Chondrocyte (in vitro differentiated cells): ENCODE data around the gene ANKRD13C. TPM values are rescaled to one million over a fixed set of nuclear protein-coding genes. Genes with fewer than 3 reads are reported as not detected.
"Not testable (repeated sequence)": the region's sequence is repeated elsewhere in the genome, so short reads cannot be mapped to it uniquely, and the experiment has no call there.

Experiments
- DNase-seq: peaks from one replicate; pipeline ENCODE4 v3.0.0; 2021; ENCODE audit warnings: mixed read lengths, low spot score
- H3K27ac Mint-ChIP-seq: one replicate; pipeline ENCODE4 v1.8.0; 2021; ENCODE audit warnings: mild to moderate bottlenecking, moderate library complexity, mixed read lengths; ENCODE audit not compliant: unreplicated experiment
- H3K27me3 Mint-ChIP-seq: 2 replicates; pipeline ENCODE4 v1.8.0; 2021; ENCODE audit warnings: low read depth, mixed read lengths
- H3K36me3 Mint-ChIP-seq: 2 replicates; pipeline ENCODE4 v1.8.0; 2021; ENCODE audit warnings: low read depth, mixed read lengths
- H3K4me1 Mint-ChIP-seq: 2 replicates; pipeline ENCODE4 v1.8.0; 2021; ENCODE audit warnings: low read depth, mild to moderate bottlenecking, mixed read lengths
- H3K4me3 Mint-ChIP-seq: one replicate; pipeline ENCODE4 v1.8.0; 2021; ENCODE audit warnings: mild to moderate bottlenecking, moderate library complexity, mixed read lengths; ENCODE audit not compliant: unreplicated experiment
- H3K9me3 Mint-ChIP-seq: 2 replicates; pipeline ENCODE4 v1.8.0; 2021; ENCODE audit warnings: low read depth, mixed read lengths
- total RNA-seq: library from RNA; stranded (reverse); gene quantifications from 3 replicates; pipeline ENCODE4 v1.2.1, GENCODE V29; 2021
- TF ChIP-seq, protein P1 (sequence below): fragments of 200-600 bp; sonication (generic); IDR thresholded peaks from 2 replicates; pipeline ENCODE4 v1.5.0; 2021; ENCODE audit warnings: antibody characterized with exemption, mild to moderate bottlenecking, moderate library complexity

ANKRD13C gene
- total RNA-seq, 1 donor from 2014 or later, result 19.4 TPM

DNA sequence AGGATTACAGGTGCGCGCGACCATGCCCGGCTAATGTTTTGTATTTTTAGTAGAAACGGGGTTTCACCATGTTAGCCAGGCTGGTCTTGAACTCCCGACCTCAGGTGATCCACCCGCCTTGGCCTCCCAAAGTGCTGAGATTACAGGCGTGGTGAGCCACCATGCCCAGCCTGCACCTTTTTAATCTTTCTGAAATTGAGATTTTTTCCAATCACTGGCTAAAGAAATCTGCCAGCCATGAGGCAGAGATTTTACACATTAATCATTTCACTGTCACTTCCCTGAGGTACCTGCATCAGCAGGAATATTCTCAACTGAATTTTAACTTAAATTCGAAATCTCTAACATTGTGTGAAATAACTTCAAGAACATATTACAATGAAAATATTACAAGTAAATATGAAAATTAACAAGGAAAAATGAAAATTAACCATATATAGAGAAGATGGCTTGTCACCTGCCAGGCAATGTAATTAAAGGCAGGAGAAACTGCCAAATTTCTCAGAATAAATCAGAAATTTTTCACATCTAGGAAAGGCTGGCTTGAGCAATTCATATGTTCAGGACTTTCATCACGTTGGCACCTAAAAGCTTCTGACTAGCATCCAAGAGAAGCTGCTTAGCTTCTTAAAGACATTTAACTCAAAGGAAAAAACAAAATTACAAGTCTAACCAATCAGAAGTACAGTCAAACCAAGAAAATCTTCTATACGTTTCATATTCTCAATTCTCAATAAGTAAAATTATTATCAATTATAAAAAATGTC lies 5.9 kb downstream of the ANKRD13C start:
- no peaks in the 10 kb centered on the region for H3K9me3 Mint-ChIP-seq
- H3K36me3 Mint-ChIP-seq, result no peaks in the 10 kb centered on the region
- TF ChIP-seq, protein P1, sequence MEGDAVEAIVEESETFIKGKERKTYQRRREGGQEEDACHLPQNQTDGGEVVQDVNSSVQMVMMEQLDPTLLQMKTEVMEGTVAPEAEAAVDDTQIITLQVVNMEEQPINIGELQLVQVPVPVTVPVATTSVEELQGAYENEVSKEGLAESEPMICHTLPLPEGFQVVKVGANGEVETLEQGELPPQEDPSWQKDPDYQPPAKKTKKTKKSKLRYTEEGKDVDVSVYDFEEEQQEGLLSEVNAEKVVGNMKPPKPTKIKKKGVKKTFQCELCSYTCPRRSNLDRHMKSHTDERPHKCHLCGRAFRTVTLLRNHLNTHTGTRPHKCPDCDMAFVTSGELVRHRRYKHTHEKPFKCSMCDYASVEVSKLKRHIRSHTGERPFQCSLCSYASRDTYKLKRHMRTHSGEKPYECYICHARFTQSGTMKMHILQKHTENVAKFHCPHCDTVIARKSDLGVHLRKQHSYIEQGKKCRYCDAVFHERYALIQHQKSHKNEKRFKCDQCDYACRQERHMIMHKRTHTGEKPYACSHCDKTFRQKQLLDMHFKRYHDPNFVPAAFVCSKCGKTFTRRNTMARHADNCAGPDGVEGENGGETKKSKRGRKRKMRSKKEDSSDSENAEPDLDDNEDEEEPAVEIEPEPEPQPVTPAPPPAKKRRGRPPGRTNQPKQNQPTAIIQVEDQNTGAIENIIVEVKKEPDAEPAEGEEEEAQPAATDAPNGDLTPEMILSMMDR, result no peak
- peaks cover 32% of the 10 kb centered on the region for H3K4me1 Mint-ChIP-seq
- DNase-seq, result no peak
- no peaks in the 10 kb centered on the region for H3K27me3 Mint-ChIP-seq
- H3K27ac Mint-ChIP-seq, result no peak overlapping the region
- H3K4me3 Mint-ChIP-seq, result no peak overlapping the region

DNA sequence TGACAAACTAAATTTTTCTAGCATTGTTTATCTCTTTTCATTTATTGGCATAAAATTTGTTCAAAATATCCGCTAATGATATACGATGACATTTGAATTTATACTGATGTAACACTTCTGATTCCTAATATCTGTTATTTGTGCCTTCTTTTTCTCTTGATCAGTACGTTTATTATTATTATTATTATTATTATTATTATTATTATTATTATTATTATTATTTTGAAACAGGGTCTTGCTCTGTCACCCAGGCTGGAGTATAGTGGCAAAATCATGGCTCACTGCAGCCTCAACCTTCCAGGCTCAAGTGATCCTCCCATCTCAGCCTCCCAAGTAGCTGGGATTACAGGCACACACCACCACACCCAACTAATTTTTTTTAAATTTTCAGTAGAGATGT lies 14.9 kb downstream of the ANKRD13C start:
- H3K9me3 Mint-ChIP-seq, H3K27me3 Mint-ChIP-seq, H3K4me1 Mint-ChIP-seq, H3K36me3 Mint-ChIP-seq, DNase-seq, H3K27ac Mint-ChIP-seq, H3K4me3 Mint-ChIP-seq: not testable (repeated sequence)

- Mint-ChIP-seq H3K4me3 (no peak overlapping the region), H3K36me3 (peaks cover 10% of the 10 kb centered on the region), H3K27ac (no peak overlapping the region), H3K9me3 (no peaks in the 10 kb centered on the region), H3K27me3 (no peaks in the 10 kb centered on the region), H3K4me1 (peaks cover 10% of the 10 kb centered on the region)
- TF ChIP-seq, protein P1, result no peak
- DNase-seq, result no peak
These were observed 18.5 kb downstream of the ANKRD13C start for GRCh38 chr1:70336050-70336449.

- no peak for DNase-seq
- Mint-ChIP-seq H3K4me3 (no peak overlapping the region), H3K9me3 (no peaks in the 10 kb centered on the region), H3K27me3 (no peaks in the 10 kb centered on the region), H3K4me1 (peaks cover 10% of the 10 kb centered on the region), H3K27ac (no peak overlapping the region), H3K36me3 (peaks cover 10% of the 10 kb centered on the region)
- TF ChIP-seq, protein P1, result no peak
These were observed 20.1 kb downstream of the ANKRD13C start for GRCh38 chr1:70334436-70334835.

GRCh38 chr1:70333245-70333644 lies 21.3 kb downstream of the ANKRD13C start:
- Mint-ChIP-seq H3K4me3 (no peak overlapping the region), H3K27me3 (no peaks in the 10 kb centered on the region), H3K4me1 (peaks cover 10% of the 10 kb centered on the region), H3K27ac (no peak overlapping the region), H3K9me3 (no peaks in the 10 kb centered on the region), H3K36me3 (peaks cover 7% of the 10 kb centered on the region)
- DNase-seq, result no peak
- TF ChIP-seq, protein P1, result no peak

GRCh38 chr1:70331962-70332361 lies 22.6 kb downstream of the ANKRD13C start:
- DNase-seq, result no peak
- H3K27ac Mint-ChIP-seq, result no peak overlapping the region
- TF ChIP-seq, protein P1, result no peak
- H3K9me3 Mint-ChIP-seq, result no peaks in the 10 kb centered on the region
- H3K36me3 Mint-ChIP-seq, result peaks cover 7% of the 10 kb centered on the region
- no peak overlapping the region for H3K4me3 Mint-ChIP-seq
- H3K27me3 Mint-ChIP-seq, result no peaks in the 10 kb centered on the region
- peaks cover 16% of the 10 kb centered on the region for H3K4me1 Mint-ChIP-seq
